HL-60 (cell line): ENCODE results near the gene USH2A.

ENCODE experiments used
- POLR2AphosphoS5 ChIP-seq: IDR thresholded peaks from 2 replicates; pipeline ENCODE4 v1.6.1; 2012; ENCODE audit warnings: low read depth
- TF ChIP-seq, protein P1 (sequence below): IDR thresholded peaks from one replicate; pipeline ENCODE4 v1.5.1; 2011; ENCODE audit warnings: low read length, control low read depth, inconsistent platforms; ENCODE audit not compliant: insufficient read depth
- TF ChIP-seq, protein P2 (sequence below): IDR thresholded peaks from 2 replicates; pipeline ENCODE4 v1.6.1; 2012; ENCODE audit warnings: low read depth; ENCODE audit not compliant: insufficient replicate concordance

DNA sequence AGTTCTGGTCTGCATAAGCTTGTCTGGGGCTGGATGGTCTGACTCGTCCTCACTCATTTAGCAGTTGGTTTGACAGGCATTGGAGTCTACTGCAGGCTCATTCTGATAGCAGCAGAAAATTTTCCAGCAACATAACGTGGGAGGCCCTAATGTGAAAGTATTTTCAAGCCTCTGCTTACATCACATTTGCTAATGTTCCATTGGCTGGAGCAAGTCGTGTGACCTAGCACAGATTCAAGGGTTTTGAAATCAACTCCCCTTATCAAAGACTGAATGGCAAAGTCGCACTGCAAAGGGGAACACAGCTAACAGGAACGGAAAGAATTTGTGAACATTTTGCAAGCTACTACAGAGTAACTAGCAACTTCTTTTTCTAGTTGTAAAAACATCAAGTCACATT is 2.3 kb upstream of the USH2A start:
- TF ChIP-seq, protein P1, sequence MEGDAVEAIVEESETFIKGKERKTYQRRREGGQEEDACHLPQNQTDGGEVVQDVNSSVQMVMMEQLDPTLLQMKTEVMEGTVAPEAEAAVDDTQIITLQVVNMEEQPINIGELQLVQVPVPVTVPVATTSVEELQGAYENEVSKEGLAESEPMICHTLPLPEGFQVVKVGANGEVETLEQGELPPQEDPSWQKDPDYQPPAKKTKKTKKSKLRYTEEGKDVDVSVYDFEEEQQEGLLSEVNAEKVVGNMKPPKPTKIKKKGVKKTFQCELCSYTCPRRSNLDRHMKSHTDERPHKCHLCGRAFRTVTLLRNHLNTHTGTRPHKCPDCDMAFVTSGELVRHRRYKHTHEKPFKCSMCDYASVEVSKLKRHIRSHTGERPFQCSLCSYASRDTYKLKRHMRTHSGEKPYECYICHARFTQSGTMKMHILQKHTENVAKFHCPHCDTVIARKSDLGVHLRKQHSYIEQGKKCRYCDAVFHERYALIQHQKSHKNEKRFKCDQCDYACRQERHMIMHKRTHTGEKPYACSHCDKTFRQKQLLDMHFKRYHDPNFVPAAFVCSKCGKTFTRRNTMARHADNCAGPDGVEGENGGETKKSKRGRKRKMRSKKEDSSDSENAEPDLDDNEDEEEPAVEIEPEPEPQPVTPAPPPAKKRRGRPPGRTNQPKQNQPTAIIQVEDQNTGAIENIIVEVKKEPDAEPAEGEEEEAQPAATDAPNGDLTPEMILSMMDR = no peak
- TF ChIP-seq, protein P2, sequence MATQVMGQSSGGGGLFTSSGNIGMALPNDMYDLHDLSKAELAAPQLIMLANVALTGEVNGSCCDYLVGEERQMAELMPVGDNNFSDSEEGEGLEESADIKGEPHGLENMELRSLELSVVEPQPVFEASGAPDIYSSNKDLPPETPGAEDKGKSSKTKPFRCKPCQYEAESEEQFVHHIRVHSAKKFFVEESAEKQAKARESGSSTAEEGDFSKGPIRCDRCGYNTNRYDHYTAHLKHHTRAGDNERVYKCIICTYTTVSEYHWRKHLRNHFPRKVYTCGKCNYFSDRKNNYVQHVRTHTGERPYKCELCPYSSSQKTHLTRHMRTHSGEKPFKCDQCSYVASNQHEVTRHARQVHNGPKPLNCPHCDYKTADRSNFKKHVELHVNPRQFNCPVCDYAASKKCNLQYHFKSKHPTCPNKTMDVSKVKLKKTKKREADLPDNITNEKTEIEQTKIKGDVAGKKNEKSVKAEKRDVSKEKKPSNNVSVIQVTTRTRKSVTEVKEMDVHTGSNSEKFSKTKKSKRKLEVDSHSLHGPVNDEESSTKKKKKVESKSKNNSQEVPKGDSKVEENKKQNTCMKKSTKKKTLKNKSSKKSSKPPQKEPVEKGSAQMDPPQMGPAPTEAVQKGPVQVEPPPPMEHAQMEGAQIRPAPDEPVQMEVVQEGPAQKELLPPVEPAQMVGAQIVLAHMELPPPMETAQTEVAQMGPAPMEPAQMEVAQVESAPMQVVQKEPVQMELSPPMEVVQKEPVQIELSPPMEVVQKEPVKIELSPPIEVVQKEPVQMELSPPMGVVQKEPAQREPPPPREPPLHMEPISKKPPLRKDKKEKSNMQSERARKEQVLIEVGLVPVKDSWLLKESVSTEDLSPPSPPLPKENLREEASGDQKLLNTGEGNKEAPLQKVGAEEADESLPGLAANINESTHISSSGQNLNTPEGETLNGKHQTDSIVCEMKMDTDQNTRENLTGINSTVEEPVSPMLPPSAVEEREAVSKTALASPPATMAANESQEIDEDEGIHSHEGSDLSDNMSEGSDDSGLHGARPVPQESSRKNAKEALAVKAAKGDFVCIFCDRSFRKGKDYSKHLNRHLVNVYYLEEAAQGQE = no peak
- no peak for TF ChIP-seq POLR2AphosphoS5
